AG04449 (cell line): ENCODE measurements around the gene FAM171A1.

Source experiments
- CTCF ChIA-PET: fragments of 350-600 bp; formaldehyde crosslinking; extraction: SDS; loops from one replicate; lab custom pipeline; 2021; ENCODE audit warnings: antibody characterized with exemption; lab: Yijun Ruan, JAX
- POLR2A ChIA-PET: fragments of 400-600, 350-600 bp; formaldehyde crosslinking; extraction: SDS; loops from one replicate; lab custom pipeline; 2020; ENCODE audit warnings: antibody characterized with exemption, inconsistent platforms; lab: Yijun Ruan, JAX
- DNase-seq: peaks from one replicate; pipeline ENCODE4 v3.0.0-alpha.2; 2010; ENCODE audit warnings: low read depth, low spot score
- H3K4me3 ChIP-seq: 2 replicates; pipeline ENCODE4 v1.5.1; 2011; ENCODE audit warnings: low read depth, mild to moderate bottlenecking, control low read depth, low read length
- TF ChIP-seq, protein P1 (sequence below): IDR thresholded peaks from one replicate; pipeline ENCODE4 v1.5.1; 2011; ENCODE audit warnings: mild to moderate bottlenecking, moderate library complexity, low read length, control low read depth, inconsistent platforms; ENCODE audit not compliant: insufficient read depth; ENCODE audit errors: missing control alignments

Gene FAM171A1

GRCh38 chr10:15321431-15322341 lies 49.4 kb downstream of the FAM171A1 start:
- ChIA-PET CTCF (interaction anchor here (1.2 kb wide), 1 partner anchor 10 kb away, joined by 8 read pairs; no protein-coding TSS in a partner anchor), POLR2A (no interaction called here)
- DNase-seq, result no peak
- TF ChIP-seq, protein P1, sequence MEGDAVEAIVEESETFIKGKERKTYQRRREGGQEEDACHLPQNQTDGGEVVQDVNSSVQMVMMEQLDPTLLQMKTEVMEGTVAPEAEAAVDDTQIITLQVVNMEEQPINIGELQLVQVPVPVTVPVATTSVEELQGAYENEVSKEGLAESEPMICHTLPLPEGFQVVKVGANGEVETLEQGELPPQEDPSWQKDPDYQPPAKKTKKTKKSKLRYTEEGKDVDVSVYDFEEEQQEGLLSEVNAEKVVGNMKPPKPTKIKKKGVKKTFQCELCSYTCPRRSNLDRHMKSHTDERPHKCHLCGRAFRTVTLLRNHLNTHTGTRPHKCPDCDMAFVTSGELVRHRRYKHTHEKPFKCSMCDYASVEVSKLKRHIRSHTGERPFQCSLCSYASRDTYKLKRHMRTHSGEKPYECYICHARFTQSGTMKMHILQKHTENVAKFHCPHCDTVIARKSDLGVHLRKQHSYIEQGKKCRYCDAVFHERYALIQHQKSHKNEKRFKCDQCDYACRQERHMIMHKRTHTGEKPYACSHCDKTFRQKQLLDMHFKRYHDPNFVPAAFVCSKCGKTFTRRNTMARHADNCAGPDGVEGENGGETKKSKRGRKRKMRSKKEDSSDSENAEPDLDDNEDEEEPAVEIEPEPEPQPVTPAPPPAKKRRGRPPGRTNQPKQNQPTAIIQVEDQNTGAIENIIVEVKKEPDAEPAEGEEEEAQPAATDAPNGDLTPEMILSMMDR, result no peak
- H3K4me3 ChIP-seq, result no peak overlapping the region

GRCh38 chr10:15320522-15321203 lies 50.4 kb downstream of the FAM171A1 start:
- TF ChIP-seq, protein P1, result no peak
- ChIA-PET CTCF (interaction anchor here (1.2 kb wide), 1 partner anchor 9 kb away, joined by 8 read pairs; no protein-coding TSS in a partner anchor), POLR2A (no interaction called here)
- H3K4me3 ChIP-seq, result no peak overlapping the region
- DNase-seq, result no peak

- CTCF ChIA-PET, result no interaction called here
- no peak overlapping the region for H3K4me3 ChIP-seq
- POLR2A ChIA-PET, result no interaction called here
- TF ChIP-seq, protein P1, result no peak
- no peak for DNase-seq
Measured at GRCh38 chr10:15320118-15320517, 51.0 kb downstream of the FAM171A1 start.

- H3K4me3 ChIP-seq, result no peak overlapping the region
- POLR2A ChIA-PET, result no interaction called here
- CTCF ChIA-PET, result no interaction called here
- no peak for DNase-seq
- TF ChIP-seq, protein P1, result no peak
Measured at GRCh38 chr10:15316871-15317464, 54.1 kb downstream of the FAM171A1 start.

DNA sequence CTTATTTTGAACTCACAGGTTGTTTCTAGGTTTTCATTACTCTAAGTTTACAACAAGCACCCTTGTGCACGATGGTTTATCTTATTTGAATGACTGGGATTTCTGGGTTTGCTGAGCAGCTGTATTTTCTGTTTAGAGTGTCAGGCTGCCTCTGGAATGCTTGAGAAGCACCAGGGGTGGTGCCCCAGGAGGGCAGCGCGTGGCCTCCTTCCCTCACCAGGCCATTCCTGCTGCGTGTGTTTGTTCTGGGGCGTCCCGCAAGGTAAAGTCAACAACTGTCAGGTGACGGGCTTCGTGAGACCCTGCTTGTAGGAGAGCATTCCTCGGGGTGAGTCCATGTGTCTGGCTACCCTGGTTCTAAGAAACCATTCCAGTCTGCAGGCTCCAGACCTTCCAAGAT lies 54.9 kb downstream of the FAM171A1 start:
- DNase-seq, result no peak
- CTCF ChIA-PET, result interaction anchor here (1.4 kb wide), 1 partner anchor 12 kb away, joined by 3 read pairs; no protein-coding TSS in a partner anchor
- POLR2A ChIA-PET, result no interaction called here

More for the DNA sequence above, 54.9 kb downstream of the FAM171A1 start:
- H3K4me3 ChIP-seq, result no peak overlapping the region
- TF ChIP-seq, protein P1, result no peak
